OCI-LY7 (cell line): ENCODE data around the gene APOC3.

ENCODE experiments used
- EZH2phosphoT487 ChIP-seq: fragments of 200-600 bp; sonication (generic); IDR thresholded peaks from 2 replicates; pipeline ENCODE4 v1.6.1; 2018; ENCODE audit warnings: low read depth, borderline replicate concordance, mild to moderate bottlenecking, mixed run types, antibody characterized with exemption, low read length, moderate library complexity, mixed read lengths
- TF ChIP-seq, protein P1 (sequence below): fragments of 200-600 bp; sonication (generic); conservative IDR thresholded peaks from 2 replicates; pipeline ENCODE4 v1.5.1; 2014; ENCODE audit warnings: mild to moderate bottlenecking, antibody characterized with exemption, low read length, moderate library complexity, mixed read lengths

DNA sequence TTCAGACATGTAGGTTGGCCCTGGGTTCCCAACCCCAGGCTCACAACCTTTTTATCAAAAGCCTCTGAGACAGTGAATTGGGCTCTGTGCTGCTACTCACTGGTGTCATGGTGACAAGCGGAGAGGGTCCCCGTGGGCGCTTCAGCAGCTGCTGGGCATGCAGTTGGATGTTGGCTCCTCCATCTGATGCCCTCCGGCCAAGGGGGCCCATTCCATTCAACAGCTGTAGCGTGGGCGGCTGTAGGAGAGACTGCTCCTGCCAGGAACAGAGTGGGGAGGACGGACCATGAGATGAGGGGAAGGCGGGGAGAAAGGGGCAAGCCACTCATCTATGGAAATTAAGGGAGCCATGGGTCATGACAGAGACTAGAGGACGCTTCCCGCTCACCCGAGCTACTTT, 43.7 kb downstream of the APOC3 start:
- TF ChIP-seq, protein P1, sequence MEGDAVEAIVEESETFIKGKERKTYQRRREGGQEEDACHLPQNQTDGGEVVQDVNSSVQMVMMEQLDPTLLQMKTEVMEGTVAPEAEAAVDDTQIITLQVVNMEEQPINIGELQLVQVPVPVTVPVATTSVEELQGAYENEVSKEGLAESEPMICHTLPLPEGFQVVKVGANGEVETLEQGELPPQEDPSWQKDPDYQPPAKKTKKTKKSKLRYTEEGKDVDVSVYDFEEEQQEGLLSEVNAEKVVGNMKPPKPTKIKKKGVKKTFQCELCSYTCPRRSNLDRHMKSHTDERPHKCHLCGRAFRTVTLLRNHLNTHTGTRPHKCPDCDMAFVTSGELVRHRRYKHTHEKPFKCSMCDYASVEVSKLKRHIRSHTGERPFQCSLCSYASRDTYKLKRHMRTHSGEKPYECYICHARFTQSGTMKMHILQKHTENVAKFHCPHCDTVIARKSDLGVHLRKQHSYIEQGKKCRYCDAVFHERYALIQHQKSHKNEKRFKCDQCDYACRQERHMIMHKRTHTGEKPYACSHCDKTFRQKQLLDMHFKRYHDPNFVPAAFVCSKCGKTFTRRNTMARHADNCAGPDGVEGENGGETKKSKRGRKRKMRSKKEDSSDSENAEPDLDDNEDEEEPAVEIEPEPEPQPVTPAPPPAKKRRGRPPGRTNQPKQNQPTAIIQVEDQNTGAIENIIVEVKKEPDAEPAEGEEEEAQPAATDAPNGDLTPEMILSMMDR = no peak
- no peak for TF ChIP-seq EZH2phosphoT487
